ENCODE data around the gene TTC34. TPM values are rescaled to one million over a fixed set of nuclear protein-coding genes. Genes with fewer than 3 reads are reported as not detected.

The TTC34 gene
- total RNA-seq, 6 experiments from 2014 or later = 0.11 to 0.19 (median 0.16) TPM

GRCh38 chr1:2817784-2818564 is 16.5 kb upstream of the TTC34 start:
- H3K27me3 Mint-ChIP-seq (ENCODE audit: insufficient read depth) = no peaks in the 10 kb centered on the region; the same call in 1 of the 2 replicates
- peaks cover 13% of the 10 kb centered on the region for H3K36me3 Mint-ChIP-seq (ENCODE audit: low read depth)
- no peak overlapping the region for H3K27ac Mint-ChIP-seq
- no peak for DNase-seq
- H3K4me3 Mint-ChIP-seq = no peak overlapping the region
- TF ChIP-seq CTCF (IDR thresholded peaks at IDR 0.05) = no peak
- peaks cover 36% of the 10 kb centered on the region for H3K9me3 Mint-ChIP-seq
- H3K4me1 Mint-ChIP-seq (ENCODE audit: low read depth) = no peaks in the 10 kb centered on the region

- no peak overlapping the region for H3K27ac Mint-ChIP-seq
- no peaks in the 10 kb centered on the region for H3K4me1 Mint-ChIP-seq (ENCODE audit: low read depth)
- DNase-seq = no peak
- no peak for TF ChIP-seq CTCF (IDR thresholded peaks at IDR 0.05)
- no peak overlapping the region for H3K4me3 Mint-ChIP-seq
- H3K9me3 Mint-ChIP-seq = peaks cover 43% of the 10 kb centered on the region
- H3K27me3 Mint-ChIP-seq (ENCODE audit: insufficient read depth) = no peaks in the 10 kb centered on the region; the same call in 1 of the 2 replicates
- H3K36me3 Mint-ChIP-seq (ENCODE audit: low read depth) = peaks cover 13% of the 10 kb centered on the region
Measured at GRCh38 chr1:2816786-2817185, 15.3 kb upstream of the TTC34 start.

GRCh38 chr1:2815551-2815950 is 14.1 kb upstream of the TTC34 start:
- Mint-ChIP-seq H3K9me3 (peaks cover 49% of the 10 kb centered on the region), H3K36me3 (ENCODE audit: low read depth) (peaks cover 13% of the 10 kb centered on the region)
- TF ChIP-seq CTCF (IDR thresholded peaks at IDR 0.05) = no peak

GRCh38 chr1:2814511-2815075 is 13.1 kb upstream of the TTC34 start:
- no peak overlapping the region for H3K27ac Mint-ChIP-seq
- H3K36me3 Mint-ChIP-seq (ENCODE audit: low read depth) = peaks cover 8% of the 10 kb centered on the region
- H3K4me3 Mint-ChIP-seq = no peak overlapping the region
- DNase-seq = no peak
- H3K9me3 Mint-ChIP-seq = peaks cover 43% of the 10 kb centered on the region
- no peaks in the 10 kb centered on the region for H3K4me1 Mint-ChIP-seq (ENCODE audit: low read depth)
- no peaks in the 10 kb centered on the region; the same call in 1 of the 2 replicates for H3K27me3 Mint-ChIP-seq (ENCODE audit: insufficient read depth)
- no peak for TF ChIP-seq CTCF (IDR thresholded peaks at IDR 0.05)

More at GRCh38 chr1:2815551-2815950, 14.1 kb upstream of the TTC34 start:
- H3K27ac Mint-ChIP-seq = no peak overlapping the region
- H3K4me3 Mint-ChIP-seq = no peak overlapping the region
- H3K4me1 Mint-ChIP-seq (ENCODE audit: low read depth) = no peaks in the 10 kb centered on the region
- DNase-seq = no peak
- no peaks in the 10 kb centered on the region; the same call in 1 of the 2 replicates for H3K27me3 Mint-ChIP-seq (ENCODE audit: insufficient read depth)

- no peak for DNase-seq
- H3K27me3 Mint-ChIP-seq (ENCODE audit: insufficient read depth) = no peaks in the 10 kb centered on the region; the same call in 1 of the 2 replicates
- H3K9me3 Mint-ChIP-seq = peaks cover 30% of the 10 kb centered on the region
- no peak overlapping the region for H3K27ac Mint-ChIP-seq
- TF ChIP-seq CTCF (IDR thresholded peaks at IDR 0.05) = no peak
- H3K4me1 Mint-ChIP-seq (ENCODE audit: low read depth) = no peaks in the 10 kb centered on the region
- H3K4me3 Mint-ChIP-seq = no peak overlapping the region
- 0 out of 2 replicates have a peak, but pooled peaks cover 4% of the 10 kb centered on the region for H3K36me3 Mint-ChIP-seq (ENCODE audit: low read depth)
Measured at GRCh38 chr1:2812939-2813653, 11.6 kb upstream of the TTC34 start.
